ENCODE results near the gene APOO.

DNA sequence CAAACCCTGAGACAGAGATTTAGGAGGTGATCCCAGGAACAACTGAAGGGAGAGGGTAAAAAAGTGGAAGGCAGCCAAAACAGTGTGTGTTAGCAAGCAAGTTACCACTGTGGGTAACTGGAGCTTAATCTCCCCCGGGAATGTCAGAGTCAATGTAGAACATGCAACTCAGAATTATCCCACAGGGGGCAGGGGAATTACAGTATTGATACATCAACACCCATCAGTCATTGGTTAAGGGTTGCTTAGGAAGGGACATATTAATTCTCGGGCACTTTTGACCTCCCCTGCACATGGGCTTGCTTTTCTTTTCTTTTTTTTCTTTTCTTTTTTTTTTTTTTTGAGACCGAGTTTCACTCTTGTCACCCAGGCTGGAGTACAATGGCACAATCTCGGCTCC is 29.4 kb upstream of the APOO start:
- TF ChIP-seq POLR2A (IDR thresholded peaks at IDR 0.05): no peak
- no peak for TF ChIP-seq CTCF (IDR thresholded peaks at IDR 0.05 in 4 of 5, conservative IDR thresholded peaks at IDR 0.05 in 1 of 5)

All from gastrocnemius medialis (tissue), 4 donors.